H1 (cell line): ENCODE results near the gene HMCN1. TPM values are rescaled to one million over a fixed set of nuclear protein-coding genes. Genes with fewer than 3 reads are reported as not detected.

Source experiments
- CTCF ChIP-seq, 3 experiments: IDR thresholded peaks; 1 replicate in 2 of 3; 2 replicates in 1 of 3; pipeline versions ENCODE4 v1.5.1 to v1.6.1; 2011; ENCODE audit warnings: low read length in 3 of 3, mild to moderate bottlenecking in 3 of 3, inconsistent platforms in 2 of 3, low read depth in 1 of 3, moderate library complexity in 1 of 3; ENCODE audit not compliant: insufficient read depth in 1 of 3; ENCODE audit errors: control extremely low read depth in 1 of 3
- HDAC6 ChIP-seq: IDR thresholded peaks from one replicate; pipeline ENCODE4 v1.7.1; 2012; ENCODE audit warnings: low read depth, mild to moderate bottlenecking, inconsistent platforms, low read length, moderate library complexity
- RNF2 ChIP-seq: fragments of 200-900, 300-1000 bp; sonication (generic); IDR thresholded peaks from 2 replicates; pipeline ENCODE4 v1.7.1; 2016; ENCODE audit warnings: borderline replicate concordance, low read depth, mild to moderate bottlenecking, antibody characterized with exemption, low read length; ENCODE audit not compliant: poor library complexity, severe bottlenecking; ENCODE audit errors: missing control alignments
- TEAD4 ChIP-seq: IDR thresholded peaks from 2 replicates; pipeline ENCODE4 v1.6.1; 2012; ENCODE audit warnings: low read depth, low read length, inconsistent platforms, mixed read lengths
- USF2 ChIP-seq: IDR thresholded peaks from 2 replicates; pipeline ENCODE4 v1.6.1; 2011; ENCODE audit warnings: low read length, improper control_type of control experiment
- polyA plus RNA-seq, 7 experiments: library from polyadenylated mRNA; depleted of rRNA in 3 of 7; stranded (reverse) in 5 of 7; unstranded in 2 of 7; fragments of >200 nt in 5 of 7; fragments of 200-250 nt in 2 of 7; gene quantifications; 1 replicate in 5 of 7; 2 replicates in 1 of 7; 4 replicates in 1 of 7; pipeline versions ENCODE4 v1.2.1 to v1.2.3, GENCODE V29; 2011 to 2013; ENCODE audit warnings: missing spikeins in 2 of 7, mixed read lengths in 2 of 7
- total RNA-seq: library from RNA; stranded (reverse); fragmentation: NEBNext Ultra II Directional; extraction: Animal tissue kit (Norgen Biotek cat#: 25700); gene quantifications from 2 replicates; pipeline ENCODE4 v1.2.1, GENCODE V29; 2021
- TF ChIP-seq, protein P1 (sequence below): fragments of 300-600 bp; sonication (generic); IDR thresholded peaks from 2 replicates; pipeline ENCODE4 v1.7.1; 2012; ENCODE audit warnings: low read length, moderate library complexity, mild to moderate bottlenecking, inconsistent platforms; ENCODE audit not compliant: insufficient replicate concordance

HMCN1 gene
- total and polyA plus RNA-seq, 2 of the 8 experiments (the other 6 are each of a cell fraction or from before 2014, with no cell fraction given): 13.8 to 14.6 TPM

GRCh38 chr1:186220067-186220466 is 485.9 kb downstream of the HMCN1 start (continued):
- TF ChIP-seq, protein P1, sequence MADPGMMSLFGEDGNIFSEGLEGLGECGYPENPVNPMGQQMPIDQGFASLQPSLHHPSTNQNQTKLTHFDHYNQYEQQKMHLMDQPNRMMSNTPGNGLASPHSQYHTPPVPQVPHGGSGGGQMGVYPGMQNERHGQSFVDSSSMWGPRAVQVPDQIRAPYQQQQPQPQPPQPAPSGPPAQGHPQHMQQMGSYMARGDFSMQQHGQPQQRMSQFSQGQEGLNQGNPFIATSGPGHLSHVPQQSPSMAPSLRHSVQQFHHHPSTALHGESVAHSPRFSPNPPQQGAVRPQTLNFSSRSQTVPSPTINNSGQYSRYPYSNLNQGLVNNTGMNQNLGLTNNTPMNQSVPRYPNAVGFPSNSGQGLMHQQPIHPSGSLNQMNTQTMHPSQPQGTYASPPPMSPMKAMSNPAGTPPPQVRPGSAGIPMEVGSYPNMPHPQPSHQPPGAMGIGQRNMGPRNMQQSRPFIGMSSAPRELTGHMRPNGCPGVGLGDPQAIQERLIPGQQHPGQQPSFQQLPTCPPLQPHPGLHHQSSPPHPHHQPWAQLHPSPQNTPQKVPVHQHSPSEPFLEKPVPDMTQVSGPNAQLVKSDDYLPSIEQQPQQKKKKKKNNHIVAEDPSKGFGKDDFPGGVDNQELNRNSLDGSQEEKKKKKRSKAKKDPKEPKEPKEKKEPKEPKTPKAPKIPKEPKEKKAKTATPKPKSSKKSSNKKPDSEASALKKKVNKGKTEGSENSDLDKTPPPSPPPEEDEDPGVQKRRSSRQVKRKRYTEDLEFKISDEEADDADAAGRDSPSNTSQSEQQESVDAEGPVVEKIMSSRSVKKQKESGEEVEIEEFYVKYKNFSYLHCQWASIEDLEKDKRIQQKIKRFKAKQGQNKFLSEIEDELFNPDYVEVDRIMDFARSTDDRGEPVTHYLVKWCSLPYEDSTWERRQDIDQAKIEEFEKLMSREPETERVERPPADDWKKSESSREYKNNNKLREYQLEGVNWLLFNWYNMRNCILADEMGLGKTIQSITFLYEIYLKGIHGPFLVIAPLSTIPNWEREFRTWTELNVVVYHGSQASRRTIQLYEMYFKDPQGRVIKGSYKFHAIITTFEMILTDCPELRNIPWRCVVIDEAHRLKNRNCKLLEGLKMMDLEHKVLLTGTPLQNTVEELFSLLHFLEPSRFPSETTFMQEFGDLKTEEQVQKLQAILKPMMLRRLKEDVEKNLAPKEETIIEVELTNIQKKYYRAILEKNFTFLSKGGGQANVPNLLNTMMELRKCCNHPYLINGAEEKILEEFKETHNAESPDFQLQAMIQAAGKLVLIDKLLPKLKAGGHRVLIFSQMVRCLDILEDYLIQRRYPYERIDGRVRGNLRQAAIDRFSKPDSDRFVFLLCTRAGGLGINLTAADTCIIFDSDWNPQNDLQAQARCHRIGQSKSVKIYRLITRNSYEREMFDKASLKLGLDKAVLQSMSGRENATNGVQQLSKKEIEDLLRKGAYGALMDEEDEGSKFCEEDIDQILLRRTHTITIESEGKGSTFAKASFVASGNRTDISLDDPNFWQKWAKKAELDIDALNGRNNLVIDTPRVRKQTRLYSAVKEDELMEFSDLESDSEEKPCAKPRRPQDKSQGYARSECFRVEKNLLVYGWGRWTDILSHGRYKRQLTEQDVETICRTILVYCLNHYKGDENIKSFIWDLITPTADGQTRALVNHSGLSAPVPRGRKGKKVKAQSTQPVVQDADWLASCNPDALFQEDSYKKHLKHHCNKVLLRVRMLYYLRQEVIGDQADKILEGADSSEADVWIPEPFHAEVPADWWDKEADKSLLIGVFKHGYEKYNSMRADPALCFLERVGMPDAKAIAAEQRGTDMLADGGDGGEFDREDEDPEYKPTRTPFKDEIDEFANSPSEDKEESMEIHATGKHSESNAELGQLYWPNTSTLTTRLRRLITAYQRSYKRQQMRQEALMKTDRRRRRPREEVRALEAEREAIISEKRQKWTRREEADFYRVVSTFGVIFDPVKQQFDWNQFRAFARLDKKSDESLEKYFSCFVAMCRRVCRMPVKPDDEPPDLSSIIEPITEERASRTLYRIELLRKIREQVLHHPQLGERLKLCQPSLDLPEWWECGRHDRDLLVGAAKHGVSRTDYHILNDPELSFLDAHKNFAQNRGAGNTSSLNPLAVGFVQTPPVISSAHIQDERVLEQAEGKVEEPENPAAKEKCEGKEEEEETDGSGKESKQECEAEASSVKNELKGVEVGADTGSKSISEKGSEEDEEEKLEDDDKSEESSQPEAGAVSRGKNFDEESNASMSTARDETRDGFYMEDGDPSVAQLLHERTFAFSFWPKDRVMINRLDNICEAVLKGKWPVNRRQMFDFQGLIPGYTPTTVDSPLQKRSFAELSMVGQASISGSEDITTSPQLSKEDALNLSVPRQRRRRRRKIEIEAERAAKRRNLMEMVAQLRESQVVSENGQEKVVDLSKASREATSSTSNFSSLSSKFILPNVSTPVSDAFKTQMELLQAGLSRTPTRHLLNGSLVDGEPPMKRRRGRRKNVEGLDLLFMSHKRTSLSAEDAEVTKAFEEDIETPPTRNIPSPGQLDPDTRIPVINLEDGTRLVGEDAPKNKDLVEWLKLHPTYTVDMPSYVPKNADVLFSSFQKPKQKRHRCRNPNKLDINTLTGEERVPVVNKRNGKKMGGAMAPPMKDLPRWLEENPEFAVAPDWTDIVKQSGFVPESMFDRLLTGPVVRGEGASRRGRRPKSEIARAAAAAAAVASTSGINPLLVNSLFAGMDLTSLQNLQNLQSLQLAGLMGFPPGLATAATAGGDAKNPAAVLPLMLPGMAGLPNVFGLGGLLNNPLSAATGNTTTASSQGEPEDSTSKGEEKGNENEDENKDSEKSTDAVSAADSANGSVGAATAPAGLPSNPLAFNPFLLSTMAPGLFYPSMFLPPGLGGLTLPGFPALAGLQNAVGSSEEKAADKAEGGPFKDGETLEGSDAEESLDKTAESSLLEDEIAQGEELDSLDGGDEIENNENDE: no peak
- no peak for TF ChIP-seq RNF2
- TF ChIP-seq HDAC6: no peak
- TF ChIP-seq TEAD4: no peak
- no peak for TF ChIP-seq USF2
- no peak for TF ChIP-seq CTCF (IDR thresholded peaks at IDR 0.05; ENCODE audit: control extremely low read depth in 1 of 3, insufficient read depth in 1 of 3, low read depth in 1 of 3, low read length in 3 of 3)
